Epithelial cell of esophagus (primary cell): ENCODE results near the gene RTTN.

Source experiments
- DNase-seq: peaks from one replicate; pipeline ENCODE4 v3.0.0; 2010; ENCODE audit warnings: low read depth
- H3K4me3 ChIP-seq: 2 replicates; pipeline ENCODE4 v1.5.1; 2011; ENCODE audit warnings: mild to moderate bottlenecking, low read length, control low read depth
- CTCF ChIP-seq: IDR thresholded peaks from 2 replicates; pipeline ENCODE4 v1.5.1; 2011; ENCODE audit warnings: low read depth, mild to moderate bottlenecking, low read length, control low read depth, inconsistent platforms; ENCODE audit not compliant: insufficient read depth; ENCODE audit errors: missing control alignments

Gene RTTN

GRCh38 chr18:70142001-70142400 lies 63.5 kb downstream of the RTTN start:
- TF ChIP-seq CTCF, result no peak
- H3K4me3 ChIP-seq, result no peak overlapping the region
- no peak for DNase-seq

GRCh38 chr18:70139138-70139537 lies 66.3 kb downstream of the RTTN start:
- no peak for DNase-seq
- TF ChIP-seq CTCF, result no peak
- no peak overlapping the region for H3K4me3 ChIP-seq

- DNase-seq, result no peak
- TF ChIP-seq CTCF, result no peak
- no peak overlapping the region for H3K4me3 ChIP-seq
These were observed 69.9 kb downstream of the RTTN start for GRCh38 chr18:70135604-70136003.

- DNase-seq, result peak; percentile 22
- H3K4me3 ChIP-seq, result no peak overlapping the region
- no peak for TF ChIP-seq CTCF
These were observed 72.5 kb downstream of the RTTN start for GRCh38 chr18:70132999-70133398.

- no peak for TF ChIP-seq CTCF
- DNase-seq, result no peak
- no peak overlapping the region for H3K4me3 ChIP-seq
These were observed 77.2 kb downstream of the RTTN start for GRCh38 chr18:70128271-70128670.

- no peak for DNase-seq
- no peak overlapping the region for H3K4me3 ChIP-seq
- TF ChIP-seq CTCF, result no peak
These were observed 78.1 kb downstream of the RTTN start for GRCh38 chr18:70127359-70127758.

- DNase-seq, result no peak
- H3K4me3 ChIP-seq, result no peak overlapping the region
- TF ChIP-seq CTCF, result no peak
These were observed 78.7 kb downstream of the RTTN start for GRCh38 chr18:70126832-70127231.
